Mononuclear cell (primary cell): ENCODE data around the gene RP2. TPM values are rescaled to one million over a fixed set of nuclear protein-coding genes. Genes with fewer than 3 reads are reported as not detected.

ENCODE experiments used
- H3K27me3 ChIP-seq: 2 replicates; pipeline ENCODE4 v1.6.0; 2011; ENCODE audit warnings: low read length, control low read depth; ENCODE audit not compliant: insufficient read depth
- H3K4me1 ChIP-seq: 2 replicates; pipeline ENCODE4 v1.5.1; 2011; ENCODE audit warnings: mild to moderate bottlenecking, low read length, control low read depth; ENCODE audit not compliant: insufficient read depth
- H3K4me3 ChIP-seq: 2 replicates; pipeline ENCODE4 v1.5.1; 2011; ENCODE audit warnings: mild to moderate bottlenecking, low read length, moderate library complexity
- H3K9me3 ChIP-seq: 2 replicates; pipeline ENCODE4 v1.5.1; 2011; ENCODE audit warnings: low read depth, mild to moderate bottlenecking, control low read depth, low read length
- total RNA-seq: library from RNA; depleted of rRNA; stranded (reverse); fragments of >200 nt; gene quantifications from one replicate; pipeline ENCODE4 v1.2.3, GENCODE V29; 2012

The RP2 gene
- total RNA-seq, 1 donor: 45.5 TPM

- Histone ChIP-seq H3K4me1 (no peaks in the 10 kb centered on the region), H3K4me3 (no peak overlapping the region), H3K27me3 (no peaks in the 10 kb centered on the region), H3K9me3 (no peaks in the 10 kb centered on the region)
Measured at GRCh38 chrX:46922611-46923010, 85.8 kb downstream of the RP2 start.

- Histone ChIP-seq H3K9me3 (no peaks in the 10 kb centered on the region), H3K4me1 (no peaks in the 10 kb centered on the region), H3K4me3 (no peak overlapping the region)
Measured at GRCh38 chrX:46927718-46928117, 90.9 kb downstream of the RP2 start.

GRCh38 chrX:46929439-46930261 lies 92.8 kb downstream of the RP2 start:
- Histone ChIP-seq H3K4me1 (no peaks in the 10 kb centered on the region), H3K9me3 (no peaks in the 10 kb centered on the region), H3K27me3 (no peaks in the 10 kb centered on the region), H3K4me3 (no peak overlapping the region)

More at GRCh38 chrX:46927718-46928117, 90.9 kb downstream of the RP2 start:
- no peaks in the 10 kb centered on the region for H3K27me3 ChIP-seq

Other genes with a start within 250 kb of the RP2 start
- 12.5 TPM for gene SLC9A7, start 77.9 kb upstream of the RP2 start, total RNA-seq
- gene JADE3, start 75.4 kb downstream of the RP2 start, total RNA-seq: 3.0 TPM
- gene RGN, start 241.4 kb downstream of the RP2 start, total RNA-seq: not detected